T-helper 2 cell treated with Interferon-gamma antibody and Interleukin-4, amounts not matched to agents 5 μg/mL and 100 μg/mL, for 36 hours (primary cell): ENCODE measurements around the gene S100A8.

Source experiments
- DNase-seq: peaks from one replicate; pipeline ENCODE4 v3.0.0; 2021; ENCODE audit warnings: low spot score
- H3K27ac Mint-ChIP-seq: one replicate; pipeline ENCODE4 v1.8.0; 2021; ENCODE audit warnings: mild to moderate bottlenecking, mixed read lengths
- H3K27me3 Mint-ChIP-seq: one replicate; pipeline ENCODE4 v1.8.0; 2021; ENCODE audit warnings: low read depth, mixed read lengths
- H3K36me3 Mint-ChIP-seq: one replicate; pipeline ENCODE4 v1.8.0; 2021; ENCODE audit warnings: low read depth, mixed read lengths
- H3K4me1 Mint-ChIP-seq: one replicate; pipeline ENCODE4 v1.8.0; 2021; ENCODE audit warnings: low read depth, mixed read lengths
- H3K4me3 Mint-ChIP-seq: one replicate; pipeline ENCODE4 v1.8.0; 2022; ENCODE audit warnings: mild to moderate bottlenecking, moderate library complexity, mixed read lengths
- H3K9me3 Mint-ChIP-seq: one replicate; pipeline ENCODE4 v1.8.0; 2021; ENCODE audit warnings: mixed read lengths

The S100A8 gene

GRCh38 chr1:153403421-153404085 lies 12.7 kb upstream of the S100A8 start:
- Mint-ChIP-seq H3K9me3 (no peaks in the 10 kb centered on the region), H3K36me3 (no peaks in the 10 kb centered on the region), H3K4me1 (peaks cover 2% of the 10 kb centered on the region), H3K27me3 (peaks cover 7% of the 10 kb centered on the region), H3K27ac (no peak overlapping the region), H3K4me3 (no peak overlapping the region)
- no peak for DNase-seq

- no peak overlapping the region for H3K4me3 Mint-ChIP-seq
- H3K9me3 Mint-ChIP-seq: no peaks in the 10 kb centered on the region
- no peak overlapping the region for H3K27ac Mint-ChIP-seq
- H3K27me3 Mint-ChIP-seq: peaks cover 7% of the 10 kb centered on the region
- peaks cover 2% of the 10 kb centered on the region for H3K4me1 Mint-ChIP-seq
- no peaks in the 10 kb centered on the region for H3K36me3 Mint-ChIP-seq
- DNase-seq: no peak
These were observed 11.4 kb upstream of the S100A8 start for GRCh38 chr1:153402226-153402625.

- H3K9me3 Mint-ChIP-seq: no peaks in the 10 kb centered on the region
- H3K27me3 Mint-ChIP-seq: peaks cover 7% of the 10 kb centered on the region
- DNase-seq: no peak
- H3K4me3 Mint-ChIP-seq: no peak overlapping the region
- no peak overlapping the region for H3K27ac Mint-ChIP-seq
- no peaks in the 10 kb centered on the region for H3K36me3 Mint-ChIP-seq
- H3K4me1 Mint-ChIP-seq: peaks cover 2% of the 10 kb centered on the region
These were observed 10.6 kb upstream of the S100A8 start for GRCh38 chr1:153401461-153401860.

GRCh38 chr1:153400244-153400643 lies 9.4 kb upstream of the S100A8 start:
- H3K27ac Mint-ChIP-seq: no peak overlapping the region
- H3K9me3 Mint-ChIP-seq: no peaks in the 10 kb centered on the region
- peaks cover 7% of the 10 kb centered on the region for H3K27me3 Mint-ChIP-seq
- H3K36me3 Mint-ChIP-seq: no peaks in the 10 kb centered on the region
- no peak for DNase-seq
- peaks cover 2% of the 10 kb centered on the region for H3K4me1 Mint-ChIP-seq
- no peak overlapping the region for H3K4me3 Mint-ChIP-seq

GRCh38 chr1:153399401-153400055 lies 8.7 kb upstream of the S100A8 start:
- Mint-ChIP-seq H3K9me3 (no peaks in the 10 kb centered on the region), H3K27ac (no peak overlapping the region), H3K36me3 (no peaks in the 10 kb centered on the region), H3K27me3 (peaks cover 5% of the 10 kb centered on the region), H3K4me3 (no peak overlapping the region), H3K4me1 (peaks cover under 1% of the 10 kb centered on the region)
- DNase-seq: no peak

- H3K4me3 Mint-ChIP-seq: no peak overlapping the region
- H3K4me1 Mint-ChIP-seq: no peaks in the 10 kb centered on the region
- H3K27me3 Mint-ChIP-seq: peaks cover 4% of the 10 kb centered on the region
- H3K9me3 Mint-ChIP-seq: no peaks in the 10 kb centered on the region
- no peaks in the 10 kb centered on the region for H3K36me3 Mint-ChIP-seq
- no peak overlapping the region for H3K27ac Mint-ChIP-seq
- no peak for DNase-seq
These were observed 7.2 kb upstream of the S100A8 start for GRCh38 chr1:153397924-153398651.

- H3K4me1 Mint-ChIP-seq: no peaks in the 10 kb centered on the region
These were observed 6.4 kb upstream of the S100A8 start for GRCh38 chr1:153397051-153397923.

GRCh38 chr1:153396461-153396860 lies 5.6 kb upstream of the S100A8 start:
- Mint-ChIP-seq H3K4me3 (no peak overlapping the region), H3K27ac (no peak overlapping the region), H3K4me1 (no peaks in the 10 kb centered on the region), H3K27me3 (no peaks in the 10 kb centered on the region), H3K36me3 (no peaks in the 10 kb centered on the region), H3K9me3 (no peaks in the 10 kb centered on the region)
- no peak for DNase-seq

More at GRCh38 chr1:153397051-153397923, 6.4 kb upstream of the S100A8 start:
- H3K27me3 Mint-ChIP-seq: peaks cover 3% of the 10 kb centered on the region
- no peak overlapping the region for H3K4me3 Mint-ChIP-seq
- H3K27ac Mint-ChIP-seq: no peak overlapping the region
- H3K9me3 Mint-ChIP-seq: no peaks in the 10 kb centered on the region
- no peak for DNase-seq
- no peaks in the 10 kb centered on the region for H3K36me3 Mint-ChIP-seq

- no peak overlapping the region for H3K27ac Mint-ChIP-seq
- no peak for DNase-seq
- H3K9me3 Mint-ChIP-seq: no peaks in the 10 kb centered on the region
- H3K4me3 Mint-ChIP-seq: no peak overlapping the region
- H3K27me3 Mint-ChIP-seq: no peaks in the 10 kb centered on the region
- no peaks in the 10 kb centered on the region for H3K36me3 Mint-ChIP-seq
- no peaks in the 10 kb centered on the region for H3K4me1 Mint-ChIP-seq
These were observed 4.9 kb upstream of the S100A8 start for GRCh38 chr1:153395776-153396175.

GRCh38 chr1:153395136-153395685 lies 4.3 kb upstream of the S100A8 start:
- Mint-ChIP-seq H3K4me3 (no peak overlapping the region), H3K27me3 (no peaks in the 10 kb centered on the region), H3K36me3 (no peaks in the 10 kb centered on the region), H3K27ac (no peak overlapping the region), H3K4me1 (no peaks in the 10 kb centered on the region), H3K9me3 (no peaks in the 10 kb centered on the region)
- no peak for DNase-seq

GRCh38 chr1:153394391-153394790 lies 3.5 kb upstream of the S100A8 start:
- H3K4me1 Mint-ChIP-seq: no peaks in the 10 kb centered on the region
- no peak for DNase-seq
- no peaks in the 10 kb centered on the region for H3K36me3 Mint-ChIP-seq
- no peaks in the 10 kb centered on the region for H3K9me3 Mint-ChIP-seq
- no peak overlapping the region for H3K27ac Mint-ChIP-seq
- H3K4me3 Mint-ChIP-seq: no peak overlapping the region
- no peaks in the 10 kb centered on the region for H3K27me3 Mint-ChIP-seq

GRCh38 chr1:153393926-153394325 lies 3.1 kb upstream of the S100A8 start:
- no peaks in the 10 kb centered on the region for H3K27me3 Mint-ChIP-seq

GRCh38 chr1:153392822-153393221 lies 1.9 kb upstream of the S100A8 start:
- H3K27ac Mint-ChIP-seq: no peak overlapping the region
- no peaks in the 10 kb centered on the region for H3K4me1 Mint-ChIP-seq
- H3K9me3 Mint-ChIP-seq: no peaks in the 10 kb centered on the region
- no peak overlapping the region for H3K4me3 Mint-ChIP-seq
- DNase-seq: no peak
- no peaks in the 10 kb centered on the region for H3K36me3 Mint-ChIP-seq
- H3K27me3 Mint-ChIP-seq: no peaks in the 10 kb centered on the region

More at GRCh38 chr1:153393926-153394325, 3.1 kb upstream of the S100A8 start:
- Mint-ChIP-seq H3K4me3 (no peak overlapping the region), H3K9me3 (no peaks in the 10 kb centered on the region), H3K27ac (no peak overlapping the region), H3K36me3 (no peaks in the 10 kb centered on the region), H3K4me1 (no peaks in the 10 kb centered on the region)
- DNase-seq: no peak
